HCT116 (cell line): ENCODE results near the gene KCNK2. TPM values are rescaled to one million over a fixed set of nuclear protein-coding genes. Genes with fewer than 3 reads are reported as not detected.

ENCODE experiments used
- ATAC-seq: fragments of 200-7000 bp; cut with Tn5 transposase; 2 replicates; pipeline ENCODE4 v1.9.1; 2020; ENCODE audit warnings: mild to moderate bottlenecking, moderate library complexity
- BruUV-seq: library from RNA; stranded (reverse); fragments of 400-500 nt; replicated peaks from 2 replicates; lab custom pipeline; 2021; lab: Mats Ljungman, UMichigan
- CTCF ChIA-PET: fragments of 300-600 bp; sonication (Branson Sonifier 250); formaldehyde crosslinking; loops from one replicate; lab custom pipeline; 2021; ENCODE audit warnings: antibody characterized with exemption; lab: Charles Lee
- POLR2A ChIA-PET: fragments of 300-600, 350-600 bp; sonication (Branson Sonifier 250); formaldehyde crosslinking; loops from one replicate; lab custom pipeline; 2021; ENCODE audit warnings: antibody characterized with exemption; lab: Charles Lee
- RAD21 ChIA-PET, 2 experiments: fragments of 300-600 bp; sonication (Branson Sonifier 250); formaldehyde crosslinking; loops; one replicate each; lab custom pipeline; 2023; ENCODE audit warnings: low total read pairs in 2 of 2; ENCODE audit not compliant: uncharacterized antibody in 2 of 2, unreplicated experiment in 2 of 2, low non-redundant PET in 1 of 2; lab: Charles Lee
- DNase-seq: peaks from one replicate; pipeline ENCODE4 v3.0.0-alpha.2; 2010; ENCODE audit warnings: low read depth, low spot score
- H2AFZ ChIP-seq: fragments of 200-600 bp; shearing (Covaris generic), sonication (generic); 2 replicates; pipeline ENCODE4 v1.6.1; 2017; ENCODE audit warnings: low read depth, mixed run types, mixed read lengths, antibody characterized with exemption, low read length; ENCODE audit not compliant: poor library complexity, severe bottlenecking
- H3K27ac ChIP-seq: 2 replicates; pipeline ENCODE4 v1.5.1; 2012; ENCODE audit warnings: low read depth, low read length
- H3K27me3 ChIP-seq: fragments of 200-600 bp; sonication (generic); 2 replicates; pipeline ENCODE4 v1.6.1; 2016; ENCODE audit warnings: mixed run types, low read length, mixed read lengths; ENCODE audit not compliant: insufficient read depth
- H3K36me3 ChIP-seq, 2 experiments: fragments of 200-500 bp in 1 of 2; fragments of 200-600 bp in 1 of 2; sonication (Bioruptor generic) in 1 of 2; sonication (generic) in 1 of 2; 2 replicates each; pipeline versions ENCODE4 v1.5.1 to v1.6.1; 2014 to 2016; ENCODE audit warnings: low read length in 2 of 2, inconsistent platforms in 1 of 2, mixed read lengths in 1 of 2, mixed run types in 1 of 2; ENCODE audit not compliant: insufficient read depth in 2 of 2, control insufficient read depth in 1 of 2
- H3K4me1 ChIP-seq, 2 experiments: fragments of 200-600 bp in 1 of 2; sonication (generic) in 1 of 2; 2 replicates each; pipeline versions ENCODE4 v1.5.1 to v1.6.1; 2012 to 2017; ENCODE audit warnings: low read length in 2 of 2, inconsistent platforms in 1 of 2, mild to moderate bottlenecking in 1 of 2, mixed read lengths in 1 of 2, mixed run types in 1 of 2, moderate library complexity in 1 of 2; ENCODE audit not compliant: insufficient read depth in 2 of 2, control insufficient read depth in 1 of 2
- H3K4me2 ChIP-seq: fragments of 200-600 bp; sonication (generic); 2 replicates; pipeline ENCODE4 v1.6.1; 2017; ENCODE audit warnings: mixed run types, low read length, mixed read lengths
- H3K4me3 ChIP-seq, 2 experiments: fragments of 200-600 bp in 1 of 2; sonication (generic) in 1 of 2; replicated peaks in 1 of 2; 2 replicates each; pipeline ENCODE4 v1.5.1; 2011 to 2016; ENCODE audit warnings: low read length in 2 of 2, control low read depth in 1 of 2, low read depth in 1 of 2, mild to moderate bottlenecking in 1 of 2, mixed read lengths in 1 of 2, mixed run types in 1 of 2
- H3K79me2 ChIP-seq: fragments of 200-600 bp; sonication (generic); 2 replicates; pipeline ENCODE4 v1.6.1; 2017; ENCODE audit warnings: mild to moderate bottlenecking, mixed run types, low read length, moderate library complexity, mixed read lengths; ENCODE audit not compliant: insufficient read depth
- H3K9ac ChIP-seq: fragments of 200-600 bp; sonication (generic); 2 replicates; pipeline ENCODE4 v1.6.1; 2016; ENCODE audit warnings: low read length, mixed read lengths
- H3K9me2 ChIP-seq: fragments of 200-600 bp; sonication (generic), shearing (Covaris generic); 2 replicates; pipeline ENCODE4 v1.6.1; 2017; ENCODE audit warnings: mixed run types, mild to moderate bottlenecking, moderate library complexity; ENCODE audit not compliant: insufficient read depth
- H3K9me3 ChIP-seq, 2 experiments: fragments of 200-500 bp in 1 of 2; fragments of 200-600 bp in 1 of 2; sonication (Bioruptor generic) in 1 of 2; sonication (generic) in 1 of 2; 2 replicates each; pipeline ENCODE4 v1.6.1; 2014 to 2017; ENCODE audit warnings: low read length in 2 of 2, mixed read lengths in 2 of 2, inconsistent platforms in 1 of 2, low read depth in 1 of 2, mild to moderate bottlenecking in 1 of 2, mixed run types in 1 of 2, moderate library complexity in 1 of 2; ENCODE audit not compliant: control insufficient read depth in 1 of 2, insufficient read depth in 1 of 2
- H4K20me1 ChIP-seq: fragments of 200-600 bp; sonication (generic), shearing (Covaris generic); 2 replicates; pipeline ENCODE4 v1.6.1; 2017; ENCODE audit warnings: mixed run types, mild to moderate bottlenecking, moderate library complexity; ENCODE audit not compliant: insufficient read depth
- CTCF ChIP-seq, 3 experiments: fragments of 200-600 bp in 1 of 3; sonication (generic) in 1 of 3; IDR thresholded peaks in 2 of 3; conservative IDR thresholded peaks in 1 of 3; 2 replicates each; pipeline ENCODE4 v1.5.1; 2012 to 2017; ENCODE audit warnings: low read depth in 2 of 3, low read length in 2 of 3, antibody characterized with exemption in 1 of 3, borderline replicate concordance in 1 of 3, control low read depth in 1 of 3, mild to moderate bottlenecking in 1 of 3, mixed read lengths in 1 of 3, mixed run types in 1 of 3, moderate library complexity in 1 of 3; ENCODE audit not compliant: insufficient read depth in 1 of 3
- EGR1 ChIP-seq: IDR thresholded peaks from 2 replicates; pipeline ENCODE4 v1.6.1; 2012; ENCODE audit warnings: low read depth
- ELF1 ChIP-seq: IDR thresholded peaks from 2 replicates; pipeline ENCODE4 v1.6.1; 2012; ENCODE audit warnings: low read depth, borderline replicate concordance
- EZH2phosphoT487 ChIP-seq: fragments of 200-600 bp; IDR thresholded peaks from 2 replicates; pipeline ENCODE4 v1.6.1; 2018; ENCODE audit warnings: antibody characterized with exemption, borderline replicate concordance
- JUND ChIP-seq: IDR thresholded peaks from 2 replicates; pipeline ENCODE4 v1.6.1; 2012
- POLR2A ChIP-seq: IDR thresholded peaks from 2 replicates; pipeline ENCODE4 v1.7.0; 2011; ENCODE audit warnings: borderline replicate concordance; ENCODE audit not compliant: insufficient read depth, insufficient read length; ENCODE audit errors: extremely low read depth
- POLR2AphosphoS5 ChIP-seq: IDR thresholded peaks from 2 replicates; pipeline ENCODE4 v1.6.1; 2011; ENCODE audit warnings: mild to moderate bottlenecking, low read depth, low read length, moderate library complexity
- SIN3A ChIP-seq: IDR thresholded peaks from 2 replicates; pipeline ENCODE4 v1.6.1; 2012; ENCODE audit warnings: low read depth
- TCF7L2 ChIP-seq: IDR thresholded peaks from 2 replicates; pipeline ENCODE4 v1.7.0; 2011; ENCODE audit warnings: borderline replicate concordance, inconsistent platforms; ENCODE audit not compliant: insufficient read depth, insufficient read length; ENCODE audit errors: extremely low read depth
- ZBTB33 ChIP-seq: IDR thresholded peaks from 2 replicates; pipeline ENCODE4 v1.6.1; 2011; ENCODE audit warnings: mild to moderate bottlenecking, low read length, moderate library complexity; ENCODE audit not compliant: insufficient replicate concordance; ENCODE audit errors: extremely low read depth
- intact Hi-C: fragments of 100-400 bp; cut with micrococcal nuclease; formaldehyde crosslinking; loops from 2 replicates; pipeline ENCODE4 v1.10.0; 2022
- total RNA-seq: library from RNA; stranded (reverse); gene quantifications from one replicate; pipeline ENCODE4 v1.2.1, GENCODE V29; 2021; ENCODE audit not compliant: unreplicated experiment

The KCNK2 gene
- total RNA-seq, 1 experiment from 2014 or later: 0.27 TPM

- no peak overlapping the region for H3K27ac ChIP-seq
- H4K20me1 ChIP-seq: no peaks in the 10 kb centered on the region
- no peaks in the 10 kb centered on the region for H3K79me2 ChIP-seq
- ChIA-PET POLR2A (no interaction called here), CTCF (no interaction called here), RAD21 (no interaction called here)
- H3K27me3 ChIP-seq: no peaks in the 10 kb centered on the region
- intact Hi-C loops: no loop called here
- H3K4me1 ChIP-seq: no peaks in the 10 kb centered on the region
- no peaks in the 10 kb centered on the region for H3K9me2 ChIP-seq
- H2AFZ ChIP-seq: no peak overlapping the region
- TF ChIP-seq SIN3A: no peak
- TF ChIP-seq EZH2phosphoT487: no peak
- TF ChIP-seq ELF1: no peak
- no peak for TF ChIP-seq ZBTB33
- TF ChIP-seq JUND: no peak
- H3K9me3 ChIP-seq: no peaks in the 10 kb centered on the region
- DNase-seq (no peak), ATAC-seq (no peak)
- H3K36me3 ChIP-seq: no peaks in the 10 kb centered on the region
- H3K4me3 ChIP-seq: no peak overlapping the region
- no TSS peak for BruUV-seq
- no peak overlapping the region for H3K4me2 ChIP-seq
- no peak overlapping the region for H3K9ac ChIP-seq
Measured at GRCh38 chr1:215188302-215188950, 105.9 kb downstream of the KCNK2 start.

- intact Hi-C loops: no loop called here
- no peak for TF ChIP-seq POLR2A
- no peak for TF ChIP-seq TCF7L2
- no peak for TF ChIP-seq CTCF (IDR thresholded peaks at IDR 0.05 in 2 of 3, conservative IDR thresholded peaks at IDR 0.05 in 1 of 3; ENCODE audit: borderline replicate concordance in 1 of 3, insufficient read depth in 1 of 3, low read depth in 2 of 3, low read length in 2 of 3)
- TF ChIP-seq EGR1: no peak
- no peak for TF ChIP-seq POLR2AphosphoS5
- TF ChIP-seq, all 23 proteins: peak for 0
- Histone ChIP-seq H3K79me2 (no peaks in the 10 kb centered on the region), H3K27me3 (no peaks in the 10 kb centered on the region), H3K9me2 (no peaks in the 10 kb centered on the region), H3K9ac (no peak overlapping the region), H3K4me2 (no peak overlapping the region), H3K9me3 (no peaks in the 10 kb centered on the region), H2AFZ (no peak overlapping the region), H3K27ac (no peak overlapping the region), H3K4me1 (no peaks in the 10 kb centered on the region), H3K36me3 (no peaks in the 10 kb centered on the region), H3K4me3 (no peak overlapping the region), H4K20me1 (no peaks in the 10 kb centered on the region)
- ATAC-seq (no peak), DNase-seq (no peak)
- BruUV-seq: no TSS peak
- POLR2A ChIA-PET: no interaction called here
- RAD21 ChIA-PET: no interaction called here
- CTCF ChIA-PET: no interaction called here
Measured at GRCh38 chr1:215192306-215192705, 109.8 kb downstream of the KCNK2 start.
